ENCODE data around the gene HOXC11. TPM values are rescaled to one million over a fixed set of nuclear protein-coding genes. Genes with fewer than 3 reads are reported as not detected.
A peak's percentile ranks its signal among the peaks of the same experiment; 100 is the strongest.

HOXC11 gene
- total RNA-seq, 1 experiment from 2014 or later: 2.2 TPM

DNA sequence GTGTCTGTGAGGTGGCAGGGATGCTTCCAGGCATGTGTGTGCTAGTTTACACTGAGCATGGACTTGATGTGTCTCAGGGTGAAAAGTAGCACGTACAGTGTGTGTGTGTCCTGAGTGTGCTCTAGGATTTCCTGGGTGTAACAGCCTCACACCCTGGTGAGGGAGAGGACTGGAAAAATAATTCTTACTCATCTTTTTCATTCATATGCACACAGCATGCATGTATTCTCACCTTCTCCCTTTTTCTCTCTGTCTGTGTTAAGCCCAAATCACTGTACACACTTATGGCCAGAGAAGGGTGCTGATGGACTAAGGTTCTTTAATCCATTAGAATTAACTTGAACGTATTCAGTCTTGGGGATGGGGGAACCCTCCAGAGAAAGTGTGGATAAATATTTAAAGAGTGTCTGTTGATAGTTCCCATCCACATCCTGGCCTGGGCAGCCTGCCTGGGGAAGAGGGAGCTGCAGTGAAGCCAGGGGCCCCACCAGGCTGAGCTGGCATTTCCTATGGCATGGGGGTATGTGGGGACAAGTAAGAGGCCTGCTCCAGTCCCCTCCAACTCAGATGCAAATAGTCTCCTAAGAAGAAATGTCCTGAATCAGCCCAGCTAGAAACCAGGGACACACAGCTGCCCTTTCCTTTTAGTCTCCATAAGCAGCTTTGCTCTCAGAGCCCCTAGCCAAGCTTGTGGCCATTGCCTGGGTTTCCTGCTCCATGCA lies 34.8 kb downstream of the HOXC11 start:
- H3K27me3 ChIP-seq (replicated peaks; ENCODE audit: control insufficient read depth, insufficient read depth, low read length): no peaks in the 10 kb centered on the region
- H3K9me3 Mint-ChIP-seq (ENCODE audit: unreplicated experiment): no peaks in the 10 kb centered on the region

GRCh38 chr12:54008260-54008552 lies 35.3 kb downstream of the HOXC11 start:
- peaks cover 6% of the 10 kb centered on the region for H3K36me3 Mint-ChIP-seq (ENCODE audit: insufficient read depth, unreplicated experiment)
- H3K27me3 ChIP-seq (replicated peaks; ENCODE audit: control insufficient read depth, insufficient read depth, low read length): no peaks in the 10 kb centered on the region
- no peaks in the 10 kb centered on the region for H3K9me3 Mint-ChIP-seq (ENCODE audit: unreplicated experiment)
- POLR2A ChIA-PET: interaction anchor here (1.0 to 1.8 kb wide), 2 partner anchors 9 to 272 kb away, joined by 3 to 22 read pairs; partner anchors contain the start of genes CBX5 and HNRNPA1
- no peak for TF ChIP-seq CTCF (IDR thresholded peaks at IDR 0.05; ENCODE audit: insufficient read depth in 1 of 2, low read depth in 1 of 2, low read length in 1 of 2, severe bottlenecking in 1 of 2, unreplicated experiment in 1 of 2)
- no peak overlapping the region for H3K27ac Mint-ChIP-seq (ENCODE audit: unreplicated experiment)
- no peaks in the 10 kb centered on the region; the same call in 1 of the 2 replicates for H3K36me3 ChIP-seq (ENCODE audit: control insufficient read depth, insufficient read depth, low read length)
- no peaks in the 10 kb centered on the region for H3K9me3 ChIP-seq
- H3K27me3 Mint-ChIP-seq (ENCODE audit: insufficient read depth, unreplicated experiment): no peaks in the 10 kb centered on the region
- peak overlapping the region; percentile 60 for H3K4me3 Mint-ChIP-seq (ENCODE audit: unreplicated experiment)
- intact Hi-C loops (cut with micrococcal nuclease; ENCODE audit: unreplicated experiment): no loop called here
- H3K4me1 Mint-ChIP-seq (ENCODE audit: low read depth, unreplicated experiment): peaks cover 26% of the 10 kb centered on the region
- BruUV-seq (replicated peaks): no TSS peak
- no peak for DNase-seq
- no peak overlapping the region for H3K4me3 ChIP-seq (ENCODE audit: low read depth, low read length)
- H3K4me1 ChIP-seq: peaks cover 53% of the 10 kb centered on the region
- CTCF ChIA-PET: interaction anchor here (1.0 to 5.3 kb wide), 10 partner anchors 8 to 283 kb away, joined by 3 to 84 read pairs (median 8); partner anchors contain the start of genes HOXC6 and HOXC9

More for the DNA sequence above, 34.8 kb downstream of the HOXC11 start:
- CTCF ChIA-PET: interaction anchor here (0.8 to 5.3 kb wide), 12 partner anchors 9 to 283 kb away, joined by 3 to 84 read pairs (median 6); partner anchors contain the start of genes HOXC6 and SMUG1
- no peak overlapping the region for H3K27ac Mint-ChIP-seq (ENCODE audit: unreplicated experiment)
- no peak for DNase-seq
- POLR2A ChIA-PET: interaction anchor here (1.0 to 2.1 kb wide), 3 partner anchors 9 to 184 kb away, joined by 10 to 25 read pairs (median 22); no protein-coding TSS in a partner anchor
- intact Hi-C loops (cut with micrococcal nuclease; ENCODE audit: unreplicated experiment): no loop called here
- H3K4me1 Mint-ChIP-seq (ENCODE audit: low read depth, unreplicated experiment): peaks cover 21% of the 10 kb centered on the region
- no peak for TF ChIP-seq CTCF (IDR thresholded peaks at IDR 0.05; ENCODE audit: insufficient read depth in 1 of 2, low read depth in 1 of 2, low read length in 1 of 2, severe bottlenecking in 1 of 2, unreplicated experiment in 1 of 2)
- no peaks in the 10 kb centered on the region for H3K27me3 Mint-ChIP-seq (ENCODE audit: insufficient read depth, unreplicated experiment)
- H3K9me3 ChIP-seq: no peaks in the 10 kb centered on the region
- H3K36me3 Mint-ChIP-seq (ENCODE audit: insufficient read depth, unreplicated experiment): peaks cover 6% of the 10 kb centered on the region
- BruUV-seq (replicated peaks): no TSS peak
- no peaks in the 10 kb centered on the region for H3K36me3 ChIP-seq (ENCODE audit: control insufficient read depth, insufficient read depth, low read length)
- peak overlapping the region; percentile 87 for H3K4me3 Mint-ChIP-seq (ENCODE audit: unreplicated experiment)
- H3K4me1 ChIP-seq: peaks cover 48% of the 10 kb centered on the region
- H3K4me3 ChIP-seq (ENCODE audit: low read depth, low read length): no peak overlapping the region

GRCh38 chr12:54009171-54010052 lies 36.5 kb downstream of the HOXC11 start:
- TSS peak; percentile 36 for BruUV-seq (replicated peaks)
- intact Hi-C loops (cut with micrococcal nuclease; ENCODE audit: unreplicated experiment): no loop called here
- no peaks in the 10 kb centered on the region for H3K27me3 Mint-ChIP-seq (ENCODE audit: insufficient read depth, unreplicated experiment)

More at GRCh38 chr12:54009171-54010052, 36.5 kb downstream of the HOXC11 start:
- Mint-ChIP-seq H3K27ac (ENCODE audit: unreplicated experiment) (peak overlapping the region; percentile 81), H3K9me3 (ENCODE audit: unreplicated experiment) (no peaks in the 10 kb centered on the region), H3K4me1 (ENCODE audit: low read depth, unreplicated experiment) (peaks cover 30% of the 10 kb centered on the region), H3K36me3 (ENCODE audit: insufficient read depth, unreplicated experiment) (peaks cover 6% of the 10 kb centered on the region), H3K4me3 (ENCODE audit: unreplicated experiment) (peak overlapping the region; percentile 60)
- peak overlapping the region; percentile 63 for H3K4me3 ChIP-seq (ENCODE audit: low read depth, low read length)
- ChIA-PET POLR2A (interaction anchor here (0.5 to 1.8 kb wide), 10 partner anchors 8 to 1672 kb away, joined by 3 to 22 read pairs (median 4); partner anchors contain the start of genes CBX5, COPZ1, HNRNPA1 and SMUG1), CTCF (interaction anchor here (0.6 to 5.3 kb wide), 27 partner anchors 8 to 277 kb away, joined by 3 to 84 read pairs (median 4); partner anchors contain the start of genes HOXC10, HOXC4, HOXC5 and HOXC6)
- no peaks in the 10 kb centered on the region; the same call in 1 of the 2 replicates for H3K36me3 ChIP-seq (ENCODE audit: control insufficient read depth, insufficient read depth, low read length)
- DNase-seq: no peak
- H3K9me3 ChIP-seq: no peaks in the 10 kb centered on the region
- TF ChIP-seq CTCF (IDR thresholded peaks at IDR 0.05; ENCODE audit: insufficient read depth in 1 of 2, low read depth in 1 of 2, low read length in 1 of 2, severe bottlenecking in 1 of 2, unreplicated experiment in 1 of 2): no peak
- no peaks in the 10 kb centered on the region for H3K27me3 ChIP-seq (replicated peaks; ENCODE audit: control insufficient read depth, insufficient read depth, low read length)
- peaks cover 59% of the 10 kb centered on the region for H3K4me1 ChIP-seq
